Stomach (tissue), 9 donors: ENCODE results near the gene FGGY. TPM values are rescaled to one million over a fixed set of nuclear protein-coding genes. Genes with fewer than 3 reads are reported as not detected.

ENCODE experiments used
- DNase-seq, 2 donors: peaks; one replicate each; pipeline versions ENCODE4 v3.0.0 to v3.0.0-alpha.2; 2013 to 2019
- H3K27ac ChIP-seq, 5 donors: fragments of 200-600 bp in 4 of 5; sonication (generic) in 4 of 5; one replicate each; pipeline ENCODE4 v1.5.1; 2013 to 2019; ENCODE audit warnings: mild to moderate bottlenecking in 1 of 5, moderate library complexity in 1 of 5
- H3K27me3 ChIP-seq, 3 donors: fragments of 200-600 bp; sonication (generic); one replicate each; pipeline ENCODE4 v1.5.1; 2017 to 2019; ENCODE audit warnings: mixed run types in 1 of 3
- H3K36me3 ChIP-seq, 4 donors: fragments of 200-600 bp; sonication (generic); 1 replicate in 3 of 4; 2 replicates in 1 of 4; pipeline ENCODE4 v1.5.1; 2016 to 2019
- H3K4me1 ChIP-seq, 4 donors: fragments of 200-600 bp; sonication (generic); one replicate each; pipeline ENCODE4 v1.5.1; 2016 to 2019
- H3K4me3 ChIP-seq, 4 donors: fragments of 200-600 bp; sonication (generic) in 3 of 4; one replicate each; pipeline ENCODE4 v1.5.1; 2016 to 2019; ENCODE audit warnings: mild to moderate bottlenecking in 1 of 4
- H3K9me3 ChIP-seq, 4 donors: fragments of 200-600 bp; sonication (generic); one replicate each; pipeline ENCODE4 v1.5.1; 2016 to 2019
- EP300 ChIP-seq: sonication (generic); formaldehyde crosslinking; IDR thresholded peaks from one replicate; pipeline ENCODE4 v1.6.1; 2017; ENCODE audit warnings: antibody characterized with exemption
- POLR2A ChIP-seq, 4 donors: fragments of 450-650 bp; IDR thresholded peaks; one replicate each; pipeline ENCODE4 v1.6.1; 2016; ENCODE audit warnings: antibody characterized with exemption in 4 of 4, control low read depth in 2 of 4, mild to moderate bottlenecking in 1 of 4, moderate library complexity in 1 of 4
- POLR2AphosphoS5 ChIP-seq, 3 donors: sonication (generic); formaldehyde crosslinking; IDR thresholded peaks; one replicate each; pipeline ENCODE4 v1.6.1; 2016; ENCODE audit warnings: antibody characterized with exemption in 3 of 3
- WGBS, 5 donors: extraction: QIAGEN DNeasy Blood & Tissue Kit in 3 of 5; methylation state at CpG; one replicate each; pipeline versions ENCODE4 v1.1.5 to v1.1.7; 2013 to 2018; 5-methylcytosine and 5-hydroxymethylcytosine counted together
- intact Hi-C: fragments of 100-400 bp; cut with DNase I; formaldehyde crosslinking; loops from one replicate; pipeline ENCODE4 v1.15.1; 2023; ENCODE audit warnings: low total_unique reads
- polyA plus RNA-seq, 3 donors: library from polyadenylated mRNA; stranded (reverse); fragments of 200-250 nt; gene quantifications; one replicate each; pipeline ENCODE4 v1.2.3, GENCODE V29; 2013
- total RNA-seq, 5 donors: library from RNA; depleted of rRNA; stranded (reverse); fragments of >200 nt; gene quantifications; one replicate each; pipeline versions ENCODE4 v1.1.0 to v1.2.3, GENCODE V29; 2014 to 2016
- TF ChIP-seq, protein P1 (sequence below), 7 experiments: fragments of 450-650 bp in 4 of 7; fragments of 200-600 bp in 3 of 7; sonication (generic) in 3 of 7; IDR thresholded peaks; one replicate each; pipeline ENCODE4 v1.5.1; 2016 to 2019; ENCODE audit warnings: antibody characterized with exemption in 7 of 7, control low read depth in 2 of 7, mild to moderate bottlenecking in 1 of 7
- donor health status: healthy with polysubstance abuse.
- donor health status: Bipolar disorder and iron deficiency.
- donor health status: healthy.

FGGY gene
- total and polyA plus RNA-seq, 8 donors = 6.2 to 40.6 (median 10.8) TPM

DNA sequence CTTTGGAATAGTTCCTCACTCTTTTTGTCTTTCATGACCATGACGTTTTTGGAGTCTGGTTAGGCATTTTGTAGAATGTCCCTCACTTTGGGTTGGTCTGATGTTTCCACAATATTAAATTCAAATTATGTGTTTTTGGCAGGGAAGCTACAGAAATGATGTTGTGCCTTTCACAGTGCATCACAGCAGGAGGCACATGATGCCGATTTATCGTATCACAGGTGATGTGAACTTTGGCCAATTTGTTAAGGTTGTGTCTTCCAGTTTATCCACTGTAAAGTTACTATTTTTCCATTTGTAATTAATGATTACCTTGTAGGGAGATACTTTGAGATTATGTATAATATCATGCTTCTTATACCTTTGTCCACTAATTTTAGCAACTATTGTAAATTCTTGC is 114.3 kb downstream of the FGGY start:
- TF ChIP-seq, protein P1, sequence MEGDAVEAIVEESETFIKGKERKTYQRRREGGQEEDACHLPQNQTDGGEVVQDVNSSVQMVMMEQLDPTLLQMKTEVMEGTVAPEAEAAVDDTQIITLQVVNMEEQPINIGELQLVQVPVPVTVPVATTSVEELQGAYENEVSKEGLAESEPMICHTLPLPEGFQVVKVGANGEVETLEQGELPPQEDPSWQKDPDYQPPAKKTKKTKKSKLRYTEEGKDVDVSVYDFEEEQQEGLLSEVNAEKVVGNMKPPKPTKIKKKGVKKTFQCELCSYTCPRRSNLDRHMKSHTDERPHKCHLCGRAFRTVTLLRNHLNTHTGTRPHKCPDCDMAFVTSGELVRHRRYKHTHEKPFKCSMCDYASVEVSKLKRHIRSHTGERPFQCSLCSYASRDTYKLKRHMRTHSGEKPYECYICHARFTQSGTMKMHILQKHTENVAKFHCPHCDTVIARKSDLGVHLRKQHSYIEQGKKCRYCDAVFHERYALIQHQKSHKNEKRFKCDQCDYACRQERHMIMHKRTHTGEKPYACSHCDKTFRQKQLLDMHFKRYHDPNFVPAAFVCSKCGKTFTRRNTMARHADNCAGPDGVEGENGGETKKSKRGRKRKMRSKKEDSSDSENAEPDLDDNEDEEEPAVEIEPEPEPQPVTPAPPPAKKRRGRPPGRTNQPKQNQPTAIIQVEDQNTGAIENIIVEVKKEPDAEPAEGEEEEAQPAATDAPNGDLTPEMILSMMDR (IDR thresholded peaks at IDR 0.05) = no peak
- no peak for TF ChIP-seq POLR2A (IDR thresholded peaks at IDR 0.05)
- TF ChIP-seq EP300 = no peak
- no peak for TF ChIP-seq POLR2AphosphoS5 (IDR thresholded peaks at IDR 0.05)
- H3K27ac ChIP-seq = no peak overlapping the region

DNA sequence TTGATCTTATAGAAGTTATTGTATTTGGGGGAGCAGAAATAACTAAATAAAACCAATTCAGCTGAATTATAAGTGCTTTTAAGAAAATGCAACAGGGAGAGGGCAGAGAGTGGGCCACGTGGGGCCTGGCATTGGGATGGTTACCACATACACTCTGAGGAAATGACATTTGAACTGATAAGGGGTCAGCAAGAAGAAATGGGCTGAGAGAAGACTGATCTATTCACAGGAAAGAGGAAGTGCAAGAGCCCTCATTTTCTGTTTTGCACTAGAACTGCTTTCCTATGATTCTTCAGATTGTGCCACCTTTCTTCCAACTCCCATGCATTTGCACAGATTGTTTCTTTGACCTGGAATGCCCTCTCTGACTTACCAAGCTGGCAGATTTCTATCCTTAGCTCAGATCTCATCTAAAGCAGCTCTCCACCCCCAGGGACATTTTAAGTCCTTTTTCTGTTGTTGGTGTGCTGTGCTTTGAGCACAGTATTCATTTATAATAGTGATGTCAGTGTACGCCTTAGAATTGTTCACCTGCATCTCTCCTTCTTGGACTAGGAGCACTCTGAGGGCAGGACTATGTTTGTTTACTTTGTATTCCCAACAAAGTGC is 115.9 kb downstream of the FGGY start:
- no peak for DNase-seq
- no peak overlapping the region for H3K4me3 ChIP-seq
- WGBS, 5 donors = 74 to 90% (median 78%) methylated on average over 2 of the region's 2 CpGs
- peaks cover 0 to 24% (median 10%) of the 10 kb centered on the region in 4 donors for H3K4me1 ChIP-seq
- no peak for TF ChIP-seq POLR2A (IDR thresholded peaks at IDR 0.05)
- TF ChIP-seq, protein P1 (IDR thresholded peaks at IDR 0.05) = no peak
- no peak for TF ChIP-seq POLR2AphosphoS5 (IDR thresholded peaks at IDR 0.05)
- no peak for TF ChIP-seq EP300
- H3K9me3 ChIP-seq = no peaks in the 10 kb centered on the region
- H3K27me3 ChIP-seq = no peaks in the 10 kb centered on the region
- no peaks in the 10 kb centered on the region for H3K36me3 ChIP-seq
- H3K27ac ChIP-seq = no peak overlapping the region
- intact Hi-C loops = no loop called here

More for the DNA sequence above, 114.3 kb downstream of the FGGY start:
- DNase-seq = no peak
- H3K4me3 ChIP-seq = no peak overlapping the region
- no peaks in the 10 kb centered on the region for H3K36me3 ChIP-seq
- H3K27me3 ChIP-seq = no peaks in the 10 kb centered on the region
- H3K9me3 ChIP-seq = no peaks in the 10 kb centered on the region
- 88 to 93% (median 88%) methylated on average over 3 of the region's 3 CpGs for whole genome bisulfite sequencing, 5 donors
- intact Hi-C loops = no loop called here
- peaks cover 0 to 25% (median 10%) of the 10 kb centered on the region in 4 donors for H3K4me1 ChIP-seq

DNA sequence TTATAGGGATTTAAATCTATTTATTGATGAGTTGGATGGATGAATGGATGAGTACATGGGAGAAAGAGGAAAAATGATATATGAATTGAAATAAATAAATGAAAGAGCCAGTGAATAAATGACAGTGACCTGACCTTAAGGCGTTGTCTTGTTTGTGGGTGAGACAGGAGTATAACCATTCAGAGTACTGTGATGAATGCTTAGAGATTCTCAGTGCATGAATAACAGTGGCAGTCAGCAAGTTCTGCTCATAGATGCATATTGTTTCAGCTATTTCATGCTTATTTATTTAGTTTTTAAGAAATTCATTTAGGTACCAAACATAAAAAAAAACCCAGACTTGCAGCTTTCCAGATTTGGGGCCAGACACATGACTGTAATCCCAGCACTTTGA is 116.4 kb downstream of the FGGY start:
- H3K27me3 ChIP-seq = no peaks in the 10 kb centered on the region
- TF ChIP-seq POLR2AphosphoS5 (IDR thresholded peaks at IDR 0.05) = no peak
- no peak for TF ChIP-seq POLR2A (IDR thresholded peaks at IDR 0.05)
- no peak for TF ChIP-seq EP300
- TF ChIP-seq, protein P1 (IDR thresholded peaks at IDR 0.05) = no peak
- H3K27ac ChIP-seq = no peak overlapping the region
- DNase-seq = no peak
- peaks cover 0 to 23% (median 9%) of the 10 kb centered on the region in 4 donors for H3K4me1 ChIP-seq
- intact Hi-C loops = no loop called here
- H3K4me3 ChIP-seq = no peak overlapping the region
- H3K36me3 ChIP-seq = no peaks in the 10 kb centered on the region
- no peaks in the 10 kb centered on the region for H3K9me3 ChIP-seq
- WGBS, 5 donors = 81 to 97% (median 90%) methylated on average over 1 of the region's 1 CpG

DNA sequence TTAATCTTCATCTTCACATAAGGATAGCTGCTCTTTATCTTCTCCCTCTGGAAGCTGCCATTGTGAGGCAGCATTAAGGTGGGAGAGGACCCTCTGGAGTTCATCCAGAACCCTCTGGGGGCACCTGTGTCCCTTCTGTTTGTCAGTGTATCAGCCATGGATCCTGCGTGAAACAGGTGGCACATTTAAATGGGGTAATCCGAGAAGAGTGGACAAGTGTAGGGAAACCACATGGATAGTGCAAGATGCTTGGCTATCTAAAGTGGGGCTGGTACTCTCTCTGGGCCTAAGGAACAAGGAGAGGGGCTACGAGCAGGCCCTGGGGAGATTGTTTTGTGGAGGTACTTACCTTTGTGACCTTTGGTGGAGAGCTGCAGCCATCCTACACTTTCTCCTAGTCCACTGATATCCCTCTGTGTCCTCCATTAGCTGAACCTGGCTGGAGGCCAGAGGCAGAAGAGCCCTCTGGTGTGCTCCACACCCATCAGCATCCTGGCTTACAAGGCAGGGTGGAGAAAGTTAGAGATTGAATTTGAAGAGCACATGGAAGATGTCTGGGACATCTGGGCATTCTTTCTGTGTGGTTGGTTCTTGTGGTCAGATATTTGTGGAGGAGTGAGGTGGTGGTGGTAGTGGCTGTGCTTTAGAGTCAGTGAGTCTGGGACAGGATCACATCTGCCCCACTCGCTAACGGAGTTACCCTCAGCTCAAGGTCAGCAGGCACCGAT is 117.7 kb downstream of the FGGY start:
- Histone ChIP-seq H3K36me3 (no peaks in the 10 kb centered on the region), H3K27ac (no peak overlapping the region), H3K27me3 (no peaks in the 10 kb centered on the region), H3K4me3 (no peak overlapping the region), H3K9me3 (no peaks in the 10 kb centered on the region), H3K4me1 (peaks cover 0 to 24% (median 4%) of the 10 kb centered on the region in 4 donors)
- intact Hi-C loops = no loop called here
- no peak for DNase-seq
- TF ChIP-seq, protein P1 (IDR thresholded peaks at IDR 0.05) = no peak
- no peak for TF ChIP-seq POLR2A (IDR thresholded peaks at IDR 0.05)
- WGBS, 5 donors = 92 to 97% (median 94%) methylated on average over 6 of the region's 6 CpGs
